Erythroblast (primary cell): ENCODE results near the gene ZNF878.

Experiments used
- GATA1 ChIP-seq: IDR thresholded peaks from 2 replicates; pipeline ENCODE4 v1.6.1; 2011; ENCODE audit warnings: low read depth, mild to moderate bottlenecking, control low read depth, low read length, moderate library complexity
- POLR2A ChIP-seq: IDR thresholded peaks from 2 replicates; pipeline ENCODE4 v1.6.1; 2011; ENCODE audit warnings: mild to moderate bottlenecking, low read length

DNA sequence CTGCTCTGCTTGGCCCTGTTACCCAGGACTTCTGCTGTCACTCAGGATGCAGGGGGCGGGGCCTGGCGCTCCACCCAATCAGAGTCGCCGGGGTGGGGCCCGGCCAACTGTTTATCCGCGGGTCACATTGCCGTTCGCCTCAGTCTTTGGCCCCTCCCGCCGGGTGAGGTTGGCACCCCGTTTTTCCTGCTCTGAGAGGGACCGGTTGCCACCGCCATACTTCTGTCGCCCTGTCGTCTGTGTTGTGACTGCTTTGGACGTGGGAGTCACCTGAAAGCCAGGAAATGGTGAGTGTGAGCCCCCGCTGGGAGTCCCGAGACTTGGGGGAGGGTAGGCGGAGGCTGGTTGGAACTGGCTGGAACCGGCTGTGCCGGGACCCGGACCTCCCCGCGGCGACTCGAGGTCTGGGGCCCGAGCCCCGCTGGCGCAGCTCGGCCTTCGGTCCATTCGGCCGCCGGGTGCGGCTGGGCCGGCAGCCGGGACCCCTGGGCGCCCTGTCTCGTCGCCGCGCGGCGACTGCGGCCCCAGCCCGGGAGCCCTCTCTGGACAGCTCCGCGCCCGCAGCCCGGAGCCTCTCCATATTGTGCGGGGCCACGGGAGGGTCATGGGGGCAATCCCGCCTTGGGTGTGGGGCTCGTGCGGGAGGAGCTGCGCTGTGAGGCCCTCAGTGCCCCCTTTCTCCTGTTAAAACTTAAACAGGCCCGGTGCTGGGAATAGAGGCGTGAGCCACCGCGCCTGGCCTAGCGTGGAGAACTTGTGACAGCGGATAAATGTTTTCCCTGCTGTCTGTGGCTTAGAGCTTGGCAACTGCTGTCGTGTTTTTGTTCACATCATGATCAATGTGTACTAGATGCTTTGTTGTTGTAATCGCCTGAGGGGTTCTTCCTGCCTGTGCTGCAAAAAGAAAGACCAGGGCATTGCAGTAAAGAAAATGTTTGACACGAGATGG lies 12.1 kb upstream of the ZNF878 start, which contains the start of gene ZNF844:
- TF ChIP-seq POLR2A: peak; percentile 89
- no peak for TF ChIP-seq GATA1
